ENCODE results near the gene FXYD2.

DNA sequence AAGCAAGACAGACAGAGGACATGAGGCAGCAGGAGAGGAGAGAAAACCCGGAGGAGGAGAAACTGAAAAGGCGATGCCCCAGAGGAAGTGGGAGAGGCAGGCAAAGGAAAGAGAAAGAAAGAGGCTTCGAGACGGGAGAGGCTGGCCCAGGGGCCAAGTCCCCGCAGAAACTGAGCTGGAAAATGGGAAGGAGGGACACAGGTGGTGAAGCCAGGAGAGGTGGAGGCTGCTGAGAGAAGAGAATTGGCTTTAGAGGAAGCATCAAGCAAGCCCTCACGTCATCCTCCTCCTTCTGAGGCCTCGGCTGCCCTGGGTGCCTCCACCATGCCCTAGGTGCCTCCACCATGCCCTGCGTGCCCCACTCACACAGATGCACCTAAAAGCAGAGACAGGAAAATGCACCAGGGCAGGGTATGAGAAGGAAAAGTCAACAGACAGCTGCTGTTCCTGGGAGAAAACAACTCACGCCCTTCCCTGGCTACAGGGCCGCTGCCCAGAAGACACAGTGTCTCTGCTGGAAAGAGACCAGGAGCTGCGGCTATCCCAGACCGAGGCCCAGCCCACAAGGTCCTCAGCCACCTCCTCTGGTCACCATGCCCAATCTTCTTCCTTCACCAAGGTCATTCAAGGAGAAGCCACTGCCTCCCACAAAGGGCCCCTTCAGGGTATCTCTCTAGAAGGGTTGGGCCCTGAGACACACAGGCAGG is 37.6 kb upstream of the FXYD2 start:
- TF ChIP-seq NONO (IDR thresholded peaks at IDR 0.05) = no peak
- TF ChIP-seq NONO (CRISPR knock-in tag; conservative IDR thresholded peaks at IDR 0.05) = no peak
- TF ChIP-seq KDM3A (CRISPR knock-in tag; IDR thresholded peaks at IDR 0.05; ENCODE audit: low read depth) = no peak
- TF ChIP-seq HDAC1 (CRISPR knock-in tag; IDR thresholded peaks at IDR 0.05) = no peak
- no peak for TF ChIP-seq JUND (CRISPR knock-in tag; IDR thresholded peaks at IDR 0.05)
- TF ChIP-seq ZBTB7A (CRISPR knock-in tag; IDR thresholded peaks at IDR 0.05) = no peak
- TF ChIP-seq NR2C2 (CRISPR knock-in tag; IDR thresholded peaks at IDR 0.05; ENCODE audit: borderline replicate concordance) = no peak
- no peak for TF ChIP-seq EZH2 (conservative IDR thresholded peaks at IDR 0.05; ENCODE audit: low read depth, low read length)
- TF ChIP-seq, protein P1, sequence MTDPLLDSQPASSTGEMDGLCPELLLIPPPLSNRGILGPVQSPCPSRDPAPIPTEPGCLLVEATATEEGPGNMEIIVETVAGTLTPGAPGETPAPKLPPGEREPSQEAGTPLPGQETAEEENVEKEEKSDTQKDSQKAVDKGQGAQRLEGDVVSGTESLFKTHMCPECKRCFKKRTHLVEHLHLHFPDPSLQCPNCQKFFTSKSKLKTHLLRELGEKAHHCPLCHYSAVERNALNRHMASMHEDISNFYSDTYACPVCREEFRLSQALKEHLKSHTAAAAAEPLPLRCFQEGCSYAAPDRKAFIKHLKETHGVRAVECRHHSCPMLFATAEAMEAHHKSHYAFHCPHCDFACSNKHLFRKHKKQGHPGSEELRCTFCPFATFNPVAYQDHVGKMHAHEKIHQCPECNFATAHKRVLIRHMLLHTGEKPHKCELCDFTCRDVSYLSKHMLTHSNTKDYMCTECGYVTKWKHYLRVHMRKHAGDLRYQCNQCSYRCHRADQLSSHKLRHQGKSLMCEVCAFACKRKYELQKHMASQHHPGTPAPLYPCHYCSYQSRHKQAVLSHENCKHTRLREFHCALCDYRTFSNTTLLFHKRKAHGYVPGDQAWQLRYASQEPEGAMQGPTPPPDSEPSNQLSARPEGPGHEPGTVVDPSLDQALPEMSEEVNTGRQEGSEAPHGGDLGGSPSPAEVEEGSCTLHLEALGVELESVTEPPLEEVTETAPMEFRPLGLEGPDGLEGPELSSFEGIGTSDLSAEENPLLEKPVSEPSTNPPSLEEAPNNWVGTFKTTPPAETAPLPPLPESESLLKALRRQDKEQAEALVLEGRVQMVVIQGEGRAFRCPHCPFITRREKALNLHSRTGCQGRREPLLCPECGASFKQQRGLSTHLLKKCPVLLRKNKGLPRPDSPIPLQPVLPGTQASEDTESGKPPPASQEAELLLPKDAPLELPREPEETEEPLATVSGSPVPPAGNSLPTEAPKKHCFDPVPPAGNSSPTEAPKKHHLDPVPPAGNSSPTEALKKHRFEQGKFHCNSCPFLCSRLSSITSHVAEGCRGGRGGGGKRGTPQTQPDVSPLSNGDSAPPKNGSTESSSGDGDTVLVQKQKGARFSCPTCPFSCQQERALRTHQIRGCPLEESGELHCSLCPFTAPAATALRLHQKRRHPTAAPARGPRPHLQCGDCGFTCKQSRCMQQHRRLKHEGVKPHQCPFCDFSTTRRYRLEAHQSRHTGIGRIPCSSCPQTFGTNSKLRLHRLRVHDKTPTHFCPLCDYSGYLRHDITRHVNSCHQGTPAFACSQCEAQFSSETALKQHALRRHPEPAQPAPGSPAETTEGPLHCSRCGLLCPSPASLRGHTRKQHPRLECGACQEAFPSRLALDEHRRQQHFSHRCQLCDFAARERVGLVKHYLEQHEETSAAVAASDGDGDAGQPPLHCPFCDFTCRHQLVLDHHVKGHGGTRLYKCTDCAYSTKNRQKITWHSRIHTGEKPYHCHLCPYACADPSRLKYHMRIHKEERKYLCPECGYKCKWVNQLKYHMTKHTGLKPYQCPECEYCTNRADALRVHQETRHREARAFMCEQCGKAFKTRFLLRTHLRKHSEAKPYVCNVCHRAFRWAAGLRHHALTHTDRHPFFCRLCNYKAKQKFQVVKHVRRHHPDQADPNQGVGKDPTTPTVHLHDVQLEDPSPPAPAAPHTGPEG (CRISPR knock-in tag; IDR thresholded peaks at IDR 0.05) = no peak
- no peak for TF ChIP-seq RBM22 (optimal IDR thresholded peaks at IDR 0.05; ENCODE audit: low read length)
- no peak for TF ChIP-seq SUZ12 (IDR thresholded peaks at IDR 0.05; ENCODE audit: low read depth, low read length)

All from HepG2 (cell line).